Measurements from ENCODE around the gene BLOC1S6.
A peak's percentile ranks its signal among the peaks of the same experiment; 100 is the strongest.

The BLOC1S6 gene, protein sequence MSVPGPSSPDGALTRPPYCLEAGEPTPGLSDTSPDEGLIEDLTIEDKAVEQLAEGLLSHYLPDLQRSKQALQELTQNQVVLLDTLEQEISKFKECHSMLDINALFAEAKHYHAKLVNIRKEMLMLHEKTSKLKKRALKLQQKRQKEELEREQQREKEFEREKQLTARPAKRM

DNA sequence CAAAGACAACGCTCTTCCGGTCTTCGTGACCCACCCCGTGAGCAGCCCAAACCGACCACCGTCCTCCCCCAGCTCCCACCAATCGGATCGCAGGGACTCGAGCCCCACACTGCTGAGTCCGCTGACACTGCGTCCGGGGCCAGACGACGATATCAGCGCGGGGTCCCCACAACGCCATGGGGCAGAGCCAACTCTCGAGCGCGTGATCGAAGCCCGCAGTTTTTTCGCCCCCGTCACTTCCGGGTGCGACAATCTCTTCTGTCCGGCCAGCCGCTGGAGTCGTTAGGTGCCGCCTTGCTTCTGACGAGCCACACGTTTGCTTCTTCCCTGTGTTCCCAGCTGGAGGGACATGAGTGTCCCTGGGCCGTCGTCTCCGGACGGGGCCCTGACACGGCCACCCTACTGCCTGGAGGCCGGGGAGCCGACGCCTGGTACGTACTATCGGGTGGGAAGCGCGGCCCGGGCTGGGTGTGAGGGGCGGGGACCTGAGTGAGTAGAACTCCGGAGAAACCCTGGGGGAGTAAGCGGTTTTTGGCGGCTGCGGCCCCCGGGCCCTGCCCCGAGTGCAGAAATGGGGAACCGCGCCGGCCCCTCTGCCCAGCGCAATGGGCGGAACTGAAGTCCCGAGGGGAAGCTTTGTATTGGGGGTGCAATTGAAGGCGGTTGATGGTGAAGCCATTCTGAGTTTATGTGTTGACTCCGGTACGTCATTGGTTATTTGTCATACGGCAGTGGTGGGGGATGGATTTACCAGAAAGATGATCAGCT, at the start of gene BLOC1S6:
Gene BLOC1S6 (plus strand): TSS at position 285 of the 768 bp plus-strand sequence. CDS start 65 bp downstream, at position 350.
- peak; percentile 84 for DNase-seq

DNA sequence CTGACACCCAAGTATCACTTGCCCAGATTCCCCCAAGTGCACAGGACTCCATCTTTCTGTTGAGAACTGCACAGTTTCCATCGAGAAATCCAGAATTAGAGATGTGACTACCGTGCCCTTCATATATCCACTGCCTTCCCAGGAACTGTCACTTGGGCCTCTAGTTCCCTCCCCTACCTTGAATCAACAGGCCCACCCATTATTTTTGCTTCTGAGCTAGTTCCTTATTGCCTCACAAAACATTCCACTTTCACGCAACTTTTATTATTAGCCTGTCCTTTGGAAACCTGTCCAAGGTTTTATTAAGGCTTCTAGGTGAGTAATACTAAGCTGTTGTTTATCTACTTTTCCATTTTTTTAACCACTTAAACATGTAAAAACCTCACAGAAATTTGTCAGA, 47.5 kb upstream of the BLOC1S6 start:
- DNase-seq = no peak

DNA sequence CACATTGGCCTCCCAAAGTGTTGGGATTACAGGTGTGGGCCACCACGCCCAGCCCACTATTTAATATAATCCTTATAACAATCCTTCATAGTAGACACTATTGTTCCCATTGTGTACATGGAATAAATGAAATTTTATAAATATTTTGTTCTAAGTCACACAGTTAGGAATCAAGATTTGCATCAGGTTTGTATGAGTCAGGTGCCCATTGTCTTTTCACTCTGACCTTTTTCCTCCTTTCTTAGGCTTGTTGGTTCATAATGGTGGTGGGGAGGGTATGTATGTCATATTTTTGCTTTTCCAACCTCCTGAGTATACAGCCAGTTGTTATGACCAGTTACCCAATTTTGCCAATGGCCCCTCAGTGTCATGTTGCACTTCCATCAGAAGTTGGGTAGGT, 46.6 kb upstream of the BLOC1S6 start:
- no peak for DNase-seq

DNA sequence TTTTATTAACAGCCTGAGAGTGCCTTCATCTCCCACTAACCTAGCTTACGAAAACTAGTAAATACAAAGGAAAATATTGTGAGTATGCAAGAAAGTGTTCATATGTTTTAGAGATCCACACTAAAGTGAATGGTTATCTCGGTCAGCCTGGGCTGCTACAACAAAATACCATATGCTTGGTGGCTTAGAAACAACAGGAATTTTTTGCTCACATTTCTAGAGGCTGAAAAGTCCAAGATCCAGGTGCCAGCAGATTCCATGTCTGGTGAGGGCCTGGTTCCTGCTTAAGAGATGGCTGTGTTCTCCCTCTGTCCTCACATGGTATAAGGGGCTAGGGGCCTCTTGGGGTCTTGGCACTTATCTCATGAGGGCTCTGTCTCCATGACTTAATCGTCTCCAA, 44.1 kb upstream of the BLOC1S6 start:
- no peak for DNase-seq

DNA sequence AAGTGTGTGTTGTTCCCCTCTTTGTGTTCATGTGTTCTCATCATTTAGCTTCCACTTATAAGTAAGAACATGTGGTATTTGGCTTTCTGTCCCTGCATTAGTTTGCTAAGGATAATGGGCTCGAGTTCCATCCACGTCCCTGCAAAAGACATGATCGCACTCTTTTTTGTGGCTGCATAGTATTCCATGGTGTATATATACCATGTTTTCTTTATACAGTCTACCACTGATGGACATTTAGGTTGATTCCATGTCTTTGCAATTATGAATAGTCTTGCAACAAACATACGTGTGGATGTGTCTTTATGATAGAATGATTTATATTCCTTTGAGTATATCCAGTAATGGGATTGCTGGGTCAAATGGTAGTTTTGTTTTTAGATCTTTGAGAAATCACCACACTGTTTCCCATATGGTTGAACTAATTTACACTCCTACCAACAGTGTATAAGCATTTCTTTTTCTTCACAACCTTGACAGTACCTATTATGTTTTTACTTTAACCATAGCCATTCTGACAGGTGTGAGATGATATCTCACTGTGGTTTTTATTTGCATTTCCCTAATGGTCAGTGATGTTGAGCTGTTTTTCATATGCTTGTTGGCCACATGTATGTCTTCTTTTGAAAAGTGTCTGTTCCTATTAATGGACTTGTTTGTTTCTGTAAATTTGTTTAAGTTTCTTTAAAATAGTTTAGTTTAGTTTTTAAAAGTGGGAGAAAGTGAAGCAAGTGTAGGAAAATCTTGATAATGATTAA, 42.7 kb upstream of the BLOC1S6 start:
- DNase-seq = no peak

DNA sequence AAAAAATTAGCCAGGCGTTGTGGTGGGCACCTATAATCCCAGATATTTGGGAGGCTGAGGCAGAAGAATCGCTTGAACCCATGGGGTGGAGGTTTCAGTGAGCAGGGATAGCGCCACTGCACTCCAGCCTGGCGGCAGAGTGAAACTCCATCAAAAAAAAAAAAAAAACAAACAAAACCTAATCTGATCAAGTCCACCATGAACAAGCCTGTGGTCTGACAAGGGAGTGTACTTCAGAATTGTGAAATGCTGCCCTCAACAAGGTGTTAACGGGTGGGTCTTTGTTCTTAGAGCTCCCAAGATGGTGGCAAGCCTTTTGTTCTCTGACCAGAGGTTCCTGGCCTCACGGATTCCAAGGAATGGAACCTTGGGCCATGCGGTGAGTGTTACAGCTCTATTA, 40.4 kb upstream of the BLOC1S6 start:
- DNase-seq = no peak

DNA sequence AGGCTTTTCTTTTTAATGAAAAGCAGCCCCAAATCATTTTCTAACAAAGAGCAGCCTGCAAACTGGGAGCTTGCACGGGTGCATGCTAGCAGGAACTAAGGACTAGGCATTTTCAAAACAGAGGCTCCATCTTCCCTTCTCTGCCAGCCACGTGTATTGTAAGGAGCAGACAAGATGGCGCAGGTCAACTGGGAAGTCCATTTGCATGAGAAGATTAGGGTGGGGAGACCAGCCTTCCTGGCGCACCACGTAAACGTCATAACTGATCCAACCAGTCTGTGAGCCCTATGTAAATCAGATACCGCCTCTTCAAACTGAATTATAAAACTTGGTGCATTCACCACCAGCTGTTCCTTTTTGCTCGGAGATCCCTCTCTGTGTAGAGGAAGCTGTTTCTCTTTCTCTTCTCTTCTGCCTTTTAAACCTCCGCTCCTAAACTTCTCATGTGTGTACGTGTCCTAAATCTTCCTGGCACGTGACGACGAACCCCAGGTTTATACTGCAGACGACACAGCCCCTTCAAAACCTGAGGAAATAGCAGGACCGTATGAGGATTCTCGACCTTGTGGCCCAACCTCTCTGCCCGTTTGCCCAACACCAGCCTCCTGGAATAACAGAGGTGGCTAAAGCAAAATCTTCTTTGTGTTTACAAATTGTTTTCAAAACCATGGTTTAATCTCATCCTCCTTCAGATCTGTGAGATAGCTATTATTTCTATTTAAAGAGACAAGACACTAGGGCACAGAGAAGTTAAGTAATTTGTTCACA, 38.2 kb upstream of the BLOC1S6 start:
- DNase-seq = no peak

DNA sequence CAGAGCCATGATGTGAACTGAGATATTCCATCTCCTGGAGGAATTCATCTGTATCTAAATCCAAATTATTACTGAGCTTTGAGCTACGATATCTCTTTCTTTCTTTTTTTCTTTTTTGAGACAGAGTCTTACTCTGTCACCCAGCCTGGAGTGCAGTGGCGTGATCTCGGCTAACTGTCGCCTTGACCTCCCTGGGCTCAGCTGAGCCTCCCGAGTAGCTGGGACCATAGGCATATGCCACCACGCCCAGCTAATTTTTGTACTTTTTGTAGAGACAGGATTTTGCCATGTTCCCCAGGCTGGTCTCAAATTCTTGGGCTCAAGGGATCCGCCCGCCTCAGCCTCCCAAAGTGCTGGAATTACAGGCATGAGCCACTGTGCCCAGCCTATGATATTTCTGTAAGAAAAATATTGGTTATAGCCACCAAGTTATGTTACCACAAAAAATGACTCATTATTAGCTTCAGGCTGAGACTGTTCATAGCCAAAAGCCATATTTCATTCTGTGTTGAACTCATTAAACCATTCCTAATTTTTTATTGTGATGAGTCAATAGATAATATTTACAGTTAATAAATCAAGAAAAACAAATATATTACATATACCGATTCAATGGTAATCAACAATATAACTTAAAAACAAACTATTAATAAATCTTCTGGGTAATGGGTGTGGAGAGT, 37.5 kb upstream of the BLOC1S6 start:
- DNase-seq = no peak

DNA sequence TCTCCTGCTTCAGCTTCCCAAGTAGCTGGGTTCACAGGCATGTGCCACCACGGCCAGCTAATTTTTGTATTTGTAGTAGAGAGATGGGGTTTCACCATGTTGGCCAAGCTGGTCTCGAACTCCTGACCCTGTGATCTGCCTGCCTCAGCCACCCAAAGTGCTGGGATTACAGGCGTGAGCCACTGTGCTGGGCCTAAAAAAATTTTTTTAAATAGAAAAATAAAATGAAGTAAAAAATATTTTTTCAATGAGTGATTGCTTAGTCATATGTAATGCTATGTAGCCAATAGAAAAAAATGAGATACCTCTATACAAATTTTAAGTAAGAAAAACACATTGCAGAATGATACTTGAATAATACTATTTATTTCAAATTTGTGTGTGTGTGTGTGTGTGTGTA, 36.7 kb upstream of the BLOC1S6 start:
- DNase-seq = no peak

DNA sequence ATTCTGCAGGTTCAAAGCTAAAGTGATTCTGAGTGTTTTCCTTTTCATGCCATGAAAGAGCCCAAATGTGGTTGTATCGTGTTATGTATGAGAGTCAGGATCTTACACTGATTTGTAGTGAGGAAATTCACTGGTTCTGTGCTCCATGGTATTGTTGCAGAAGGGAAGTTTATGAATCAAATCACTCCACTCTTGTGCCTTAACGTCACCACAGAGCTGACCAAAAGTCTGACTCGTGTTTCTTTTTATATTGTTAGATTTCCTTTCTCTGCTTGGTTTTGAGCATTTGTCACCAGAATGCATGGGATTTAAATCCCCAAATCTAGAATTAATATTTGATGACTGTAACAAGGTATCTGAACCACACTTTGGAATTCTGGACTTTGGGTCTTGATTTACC, 35.5 kb upstream of the BLOC1S6 start:
- DNase-seq = no peak

DNA sequence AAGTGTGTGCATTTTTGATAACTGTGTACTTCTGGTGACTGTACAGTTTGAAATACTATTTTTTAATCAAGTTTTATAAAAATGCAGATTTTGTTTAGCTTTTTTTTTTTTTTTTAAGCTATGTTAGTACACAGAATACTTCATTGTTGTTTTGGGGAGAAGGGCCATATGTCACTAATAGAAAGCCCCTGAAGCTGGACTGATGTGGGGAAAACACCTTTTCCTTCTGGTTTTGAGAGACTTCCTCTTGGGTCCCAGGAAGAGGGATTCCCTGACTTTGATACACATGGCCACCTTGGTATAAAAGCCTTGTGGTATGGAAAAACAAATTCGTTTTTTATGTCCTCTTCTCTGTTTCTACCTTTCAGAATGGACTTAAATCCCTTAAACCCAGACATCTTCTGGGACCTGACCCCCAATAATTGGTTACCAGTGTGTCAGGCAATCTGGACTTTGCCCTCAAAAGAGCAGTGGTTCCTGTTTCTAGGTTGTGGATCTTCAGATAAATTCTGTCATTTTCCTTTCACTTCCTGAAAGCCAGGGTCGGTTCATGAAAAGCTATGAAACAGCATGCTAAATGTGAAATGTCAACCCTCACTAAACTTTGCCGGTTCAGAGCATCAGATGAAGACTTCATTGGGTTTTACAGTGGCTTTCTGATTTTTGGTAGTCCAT, 31.1 kb upstream of the BLOC1S6 start:
- DNase-seq = no peak

DNA sequence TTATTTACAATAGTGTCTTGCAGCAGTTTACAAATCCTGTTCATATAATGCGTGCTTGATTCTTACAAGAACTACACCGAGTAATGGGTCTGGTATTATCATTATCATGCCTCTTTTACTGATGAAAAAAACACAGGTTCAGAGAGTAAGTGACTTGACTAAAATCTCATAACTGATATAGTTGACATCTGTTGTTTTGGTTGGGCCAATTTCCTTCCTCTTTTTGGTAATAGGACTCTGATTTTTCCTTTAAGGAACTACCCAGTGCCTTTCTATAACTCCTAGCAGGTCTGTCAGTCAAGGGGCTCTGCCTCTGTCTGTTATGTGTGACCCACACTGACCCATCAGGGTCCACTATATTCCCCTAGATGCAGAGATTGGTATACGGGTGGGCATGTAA, 14.6 kb upstream of the BLOC1S6 start:
- no peak for DNase-seq

DNA sequence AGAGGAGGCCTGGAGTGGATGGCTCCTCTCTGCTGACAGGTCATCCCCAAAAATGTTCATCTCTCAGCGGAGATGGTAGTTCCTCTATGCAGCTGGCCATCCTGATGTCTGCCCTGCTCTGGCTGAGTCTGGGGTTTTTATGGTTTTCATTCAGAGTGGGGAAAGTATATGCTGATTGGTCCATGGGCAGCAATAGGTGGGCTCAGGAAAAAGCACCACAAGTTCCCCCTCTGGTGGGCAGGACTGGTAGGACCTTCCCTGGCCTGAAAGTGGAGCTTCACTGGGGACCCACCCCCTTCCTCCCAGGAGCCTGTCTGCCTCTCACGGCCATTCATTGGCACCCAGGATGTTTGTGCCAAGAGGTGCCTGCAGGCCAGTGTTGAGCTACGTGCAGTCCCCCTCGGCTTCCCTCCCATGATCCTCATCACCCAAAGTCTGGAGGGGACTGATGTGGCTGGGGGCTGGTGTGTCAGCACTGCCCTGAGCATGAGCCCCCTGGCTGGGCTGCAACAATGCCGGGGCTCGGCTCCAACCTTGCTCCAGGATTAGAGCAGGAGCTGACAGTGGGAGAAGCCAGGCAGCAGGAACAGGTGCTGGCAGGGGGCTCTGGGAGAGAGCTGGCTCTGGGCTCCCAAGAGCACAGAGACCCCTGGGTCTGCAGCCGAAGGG, 13.1 kb upstream of the BLOC1S6 start:
- no peak for DNase-seq

DNA sequence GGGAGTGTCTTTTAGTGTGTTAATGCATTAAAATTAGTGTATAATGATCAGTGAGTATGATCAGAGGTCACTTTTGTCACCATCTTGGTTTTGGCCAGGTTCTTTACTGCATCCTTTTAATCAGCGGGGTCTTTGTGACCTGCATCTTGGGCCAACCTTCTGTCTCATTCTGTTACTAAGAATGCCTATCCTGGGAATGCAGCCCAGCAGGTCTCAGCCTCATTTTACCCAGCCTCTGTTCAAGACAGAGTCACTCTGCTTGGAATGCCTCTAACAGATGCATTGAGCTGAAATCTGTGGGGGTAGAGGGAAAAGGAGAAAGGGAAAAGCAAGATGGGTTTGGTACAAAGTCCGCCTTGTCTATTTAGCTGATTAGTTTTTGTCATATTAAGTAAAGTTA, 5.3 kb upstream of the BLOC1S6 start:
- no peak for DNase-seq

DNA sequence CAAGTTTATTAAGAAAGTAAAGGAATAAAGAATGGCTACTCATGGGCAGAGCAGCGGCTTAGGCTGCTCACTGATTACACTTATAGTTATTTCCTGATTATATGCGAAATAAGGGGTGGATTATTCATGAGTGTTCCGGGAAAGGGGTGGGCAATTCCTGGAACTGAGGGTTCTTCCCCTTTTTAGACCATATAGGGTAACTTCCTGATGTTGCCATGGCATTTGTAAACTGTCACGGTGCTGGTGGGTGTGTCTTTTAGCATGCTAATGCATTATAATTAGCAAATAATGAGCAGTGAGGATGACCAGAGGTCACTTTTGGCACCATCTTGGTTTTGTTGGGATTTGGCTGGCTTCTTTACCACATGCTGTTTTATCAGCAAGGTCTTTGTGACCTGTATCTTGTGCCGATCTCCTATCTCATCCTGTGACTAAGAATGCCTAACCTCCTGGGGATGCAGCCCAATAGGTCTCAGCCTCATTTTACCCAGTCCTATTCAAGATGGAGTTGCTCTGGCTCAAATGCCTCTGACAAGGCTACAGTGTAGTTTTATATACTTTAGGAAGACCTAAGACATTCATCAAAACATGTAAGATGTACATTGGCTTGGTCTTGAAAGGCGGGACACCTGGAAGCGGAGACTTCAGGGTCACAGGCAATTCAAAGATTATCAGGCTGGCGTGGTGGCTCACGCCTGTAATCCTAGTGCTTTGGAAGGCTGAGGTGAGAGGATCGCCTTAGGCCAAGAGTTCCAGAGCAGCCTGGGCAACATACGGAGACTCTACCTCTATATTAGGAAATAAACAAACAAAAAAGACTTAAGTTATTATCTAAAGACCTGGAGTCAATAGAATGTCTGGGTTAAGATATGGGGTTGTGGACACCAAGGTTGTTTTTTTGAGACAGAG, 3.2 kb upstream of the BLOC1S6 start:
- DNase-seq = no peak

DNA sequence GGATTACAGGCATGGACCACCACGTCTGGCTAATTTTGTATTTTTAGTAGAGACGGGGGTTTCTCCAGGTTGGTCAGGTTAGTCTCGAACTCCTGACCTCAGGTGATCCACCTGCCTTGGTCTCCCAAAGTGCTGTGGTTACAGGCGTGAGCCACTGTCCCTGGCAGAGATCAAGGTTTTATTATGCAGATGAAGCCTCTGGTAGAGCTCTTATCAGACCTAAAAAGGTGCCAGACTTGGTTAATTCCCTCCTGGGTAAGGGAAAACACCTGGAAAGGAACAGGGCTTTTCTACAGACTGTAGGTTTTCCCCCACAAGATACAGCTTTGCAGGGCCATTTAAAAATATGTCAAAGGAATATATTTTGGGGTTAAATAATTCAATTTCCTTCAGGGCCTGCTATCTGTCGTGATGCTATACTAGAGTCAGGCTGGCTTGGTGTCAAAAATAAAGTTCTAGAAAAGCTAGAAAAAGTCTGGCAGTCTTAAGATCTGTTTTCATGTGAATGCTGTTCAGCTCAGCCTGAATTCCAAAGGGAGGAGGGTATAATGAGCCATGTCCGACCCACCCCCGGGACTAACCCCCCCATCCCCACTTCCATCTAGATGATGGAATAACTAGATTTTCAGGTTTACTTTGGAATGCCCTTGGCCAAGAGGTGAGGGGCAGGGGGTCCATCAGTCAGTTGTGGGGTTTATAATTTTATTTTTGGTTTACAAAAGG, 1.9 kb upstream of the BLOC1S6 start:
- DNase-seq = no peak

DNA sequence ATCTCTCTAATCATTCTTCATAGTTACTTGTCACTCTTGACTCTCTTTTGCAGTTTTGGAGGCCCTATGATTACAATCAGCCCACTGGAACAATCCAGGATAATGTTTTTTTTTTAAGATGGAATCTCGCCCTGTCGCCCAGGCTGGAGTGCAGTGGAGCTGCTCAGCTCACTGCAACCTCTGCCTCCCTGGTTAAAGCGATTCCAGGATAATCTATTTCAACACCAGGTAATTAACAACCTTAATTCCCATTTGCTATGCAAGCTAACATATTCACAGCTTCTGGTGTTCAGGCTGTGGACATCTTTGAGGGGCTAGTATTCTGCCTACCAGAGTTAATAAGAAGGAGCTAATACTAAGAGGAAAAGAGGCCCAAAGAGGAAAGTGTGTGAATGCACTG, 1.1 kb upstream of the BLOC1S6 start:
- no peak for DNase-seq

DNA sequence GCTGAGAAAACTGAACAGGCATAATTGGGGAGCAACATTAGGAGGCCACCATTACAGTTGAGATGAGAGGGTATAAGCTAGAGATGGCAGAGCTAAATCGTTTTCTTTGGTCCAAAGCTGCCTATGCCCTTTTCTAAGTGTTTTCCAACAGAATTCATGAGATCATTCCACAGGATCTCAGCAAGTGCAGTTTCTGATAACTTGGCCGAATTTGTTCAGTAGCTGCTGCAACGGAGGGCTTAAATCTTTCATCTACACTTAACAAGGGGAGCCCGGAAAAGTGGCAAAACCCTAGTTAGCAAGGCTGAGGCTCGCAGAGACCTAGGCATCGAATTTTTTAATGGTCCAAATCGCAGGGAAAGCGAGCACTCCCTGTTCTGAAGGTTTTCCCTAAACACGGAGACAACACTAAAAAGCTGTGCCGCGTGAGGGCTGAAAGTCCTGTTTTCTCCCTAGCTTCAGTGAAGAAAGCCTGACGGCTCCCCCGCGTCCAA, 531 bp upstream of the BLOC1S6 start:
- peak; percentile 35 for DNase-seq

DNA sequence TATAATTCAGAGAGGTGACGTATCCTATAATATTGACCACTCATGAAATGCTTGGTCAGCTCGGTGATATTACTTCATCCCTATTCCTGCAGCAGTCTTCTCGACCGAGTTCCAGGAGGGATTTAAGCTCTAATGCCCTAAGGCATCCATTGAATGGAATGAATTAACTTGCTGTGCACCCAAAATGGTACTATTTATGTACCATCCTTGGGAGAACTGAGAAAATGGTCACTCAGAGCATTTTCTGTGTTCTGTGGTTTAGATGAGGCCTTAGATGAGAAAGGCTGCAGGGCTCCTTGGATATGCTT, 638 bp downstream of the BLOC1S6 start:
- no peak for DNase-seq
